ENCODE results near the gene TIGD1. TPM values are rescaled to one million over a fixed set of nuclear protein-coding genes. Genes with fewer than 3 reads are reported as not detected.

The TIGD1 gene
- total RNA-seq, 4 donors from 2014 or later, result 1.2 to 7.1 (median 3.2) TPM

DNA sequence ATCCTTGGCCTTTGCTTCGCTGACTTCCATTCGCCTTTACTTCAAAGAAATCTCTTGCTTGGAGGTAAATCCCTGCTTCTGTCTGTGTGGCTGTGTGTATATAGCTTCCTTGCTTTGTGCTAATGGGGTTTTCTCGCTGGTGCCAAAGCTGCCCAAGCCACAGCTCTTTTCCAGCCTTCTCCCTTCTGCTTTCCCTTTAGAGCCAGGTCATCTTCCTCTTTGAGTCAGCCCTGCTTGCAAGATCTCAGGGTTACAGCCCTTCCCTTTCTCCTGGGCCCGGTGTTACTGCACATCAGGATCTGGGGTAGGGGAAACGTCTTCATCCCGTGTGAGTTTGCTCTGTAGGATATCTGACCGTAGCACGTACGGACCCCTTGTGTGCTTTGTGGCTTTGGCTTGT lies 19.2 kb upstream of the TIGD1 start:
- TF ChIP-seq POLR2A (IDR thresholded peaks at IDR 0.05), result no peak
- H3K4me3 ChIP-seq, result no peak overlapping the region
- H3K9me3 ChIP-seq, result no peaks in the 10 kb centered on the region
- intact Hi-C loops (cut with DNase I), result no loop called here
- no peak overlapping the region for H3K27ac ChIP-seq
- H3K4me1 ChIP-seq, result peaks cover 0 to 18% (median 3%) of the 10 kb centered on the region in 3 donors
- no peaks in the 10 kb centered on the region for H3K27me3 ChIP-seq
- no peak for DNase-seq
- H3K36me3 ChIP-seq, result peaks cover 22 to 100% (median 41%) of the 10 kb centered on the region in 3 donors
- 93 to 94% methylated on average over 9 of the region's 9 CpGs for WGBS, 2 donors

GRCh38 chr2:232568161-232568560 lies 17.8 kb upstream of the TIGD1 start:
- Histone ChIP-seq H3K9me3 (no peaks in the 10 kb centered on the region), H3K27ac (peak overlapping the region in 3 of 4 donors; percentile 4 to 42 (median 19)), H3K4me3 (no peak overlapping the region), H3K27me3 (no peaks in the 10 kb centered on the region), H3K4me1 (peaks cover 0 to 18% (median 3%) of the 10 kb centered on the region in 3 donors), H3K36me3 (peaks cover 22 to 100% (median 32%) of the 10 kb centered on the region in 3 donors)
- DNase-seq, result no peak
- intact Hi-C loops (cut with DNase I), result no loop called here
- 34 to 40% methylated on average over 5 of the region's 5 CpGs for WGBS, 2 donors
- TF ChIP-seq, protein P1, sequence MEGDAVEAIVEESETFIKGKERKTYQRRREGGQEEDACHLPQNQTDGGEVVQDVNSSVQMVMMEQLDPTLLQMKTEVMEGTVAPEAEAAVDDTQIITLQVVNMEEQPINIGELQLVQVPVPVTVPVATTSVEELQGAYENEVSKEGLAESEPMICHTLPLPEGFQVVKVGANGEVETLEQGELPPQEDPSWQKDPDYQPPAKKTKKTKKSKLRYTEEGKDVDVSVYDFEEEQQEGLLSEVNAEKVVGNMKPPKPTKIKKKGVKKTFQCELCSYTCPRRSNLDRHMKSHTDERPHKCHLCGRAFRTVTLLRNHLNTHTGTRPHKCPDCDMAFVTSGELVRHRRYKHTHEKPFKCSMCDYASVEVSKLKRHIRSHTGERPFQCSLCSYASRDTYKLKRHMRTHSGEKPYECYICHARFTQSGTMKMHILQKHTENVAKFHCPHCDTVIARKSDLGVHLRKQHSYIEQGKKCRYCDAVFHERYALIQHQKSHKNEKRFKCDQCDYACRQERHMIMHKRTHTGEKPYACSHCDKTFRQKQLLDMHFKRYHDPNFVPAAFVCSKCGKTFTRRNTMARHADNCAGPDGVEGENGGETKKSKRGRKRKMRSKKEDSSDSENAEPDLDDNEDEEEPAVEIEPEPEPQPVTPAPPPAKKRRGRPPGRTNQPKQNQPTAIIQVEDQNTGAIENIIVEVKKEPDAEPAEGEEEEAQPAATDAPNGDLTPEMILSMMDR (IDR thresholded peaks at IDR 0.05), result no peak
- no peak for TF ChIP-seq POLR2A (IDR thresholded peaks at IDR 0.05)

GRCh38 chr2:232567721-232568120 lies 17.4 kb upstream of the TIGD1 start:
- DNase-seq, result no peak
- Histone ChIP-seq H3K27ac (peak overlapping the region in 3 of 4 donors; percentile 4 to 42 (median 19)), H3K27me3 (no peaks in the 10 kb centered on the region), H3K4me3 (no peak overlapping the region), H3K36me3 (peaks cover 22 to 100% (median 32%) of the 10 kb centered on the region in 3 donors), H3K4me1 (peaks cover 0 to 18% (median 3%) of the 10 kb centered on the region in 3 donors), H3K9me3 (no peaks in the 10 kb centered on the region)
- no peak for TF ChIP-seq POLR2A (IDR thresholded peaks at IDR 0.05)
- TF ChIP-seq, protein P1 (IDR thresholded peaks at IDR 0.05), result no peak
- intact Hi-C loops (cut with DNase I), result no loop called here

GRCh38 chr2:232563580-232563979 lies 13.2 kb upstream of the TIGD1 start:
- H3K36me3 ChIP-seq, result peaks cover 15 to 98% (median 38%) of the 10 kb centered on the region in 3 donors
- intact Hi-C loops (cut with DNase I), result no loop called here
- H3K27me3 ChIP-seq, result no peaks in the 10 kb centered on the region
- DNase-seq, result no peak
- WGBS, 2 donors, result 33 to 69% methylated on average over 3 of the region's 3 CpGs
- H3K4me3 ChIP-seq, result no peak overlapping the region
- TF ChIP-seq POLR2A (IDR thresholded peaks at IDR 0.05), result no peak
- TF ChIP-seq, protein P1 (IDR thresholded peaks at IDR 0.05), result no peak
- peaks cover 0 to 17% (median 3%) of the 10 kb centered on the region in 3 donors for H3K4me1 ChIP-seq
- H3K9me3 ChIP-seq, result no peaks in the 10 kb centered on the region
- no peak overlapping the region for H3K27ac ChIP-seq

DNA sequence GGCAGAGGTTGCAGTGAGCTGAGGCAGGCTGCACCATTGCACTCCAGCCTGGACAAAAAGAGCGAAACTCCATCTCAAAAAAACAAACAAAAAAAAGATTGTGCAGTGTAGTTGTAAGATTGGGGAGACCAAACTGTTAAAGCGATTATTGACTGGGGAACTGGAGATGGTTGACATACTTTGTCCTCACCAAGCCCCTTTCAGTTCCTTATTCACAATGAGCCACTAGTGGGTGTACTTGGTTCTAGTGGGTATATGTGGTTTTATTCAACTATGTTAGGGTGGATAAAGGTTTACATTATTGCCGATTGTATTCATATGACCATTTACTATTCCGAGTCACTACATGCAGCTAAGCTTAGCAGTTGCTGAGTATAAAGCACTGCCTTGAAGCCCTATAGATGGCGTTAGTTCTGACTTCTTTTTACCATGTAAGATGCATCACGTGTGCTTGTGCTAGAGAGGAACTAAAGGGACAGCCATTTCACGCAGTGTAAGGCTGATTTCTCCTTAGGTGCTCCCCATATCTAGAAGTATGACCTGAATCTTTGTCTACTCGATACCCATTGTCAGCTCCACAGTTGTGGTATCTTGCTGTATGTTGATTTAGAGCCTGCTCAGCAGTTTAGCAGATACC lies 12.3 kb upstream of the TIGD1 start:
- WGBS, 2 donors, result 77 to 90% methylated on average over 8 of the region's 8 CpGs
- no peak for DNase-seq
- intact Hi-C loops (cut with DNase I), result no loop called here

More for the DNA sequence above, 12.3 kb upstream of the TIGD1 start:
- Histone ChIP-seq H3K27ac (no peak overlapping the region), H3K36me3 (peaks cover 11 to 98% (median 39%) of the 10 kb centered on the region in 3 donors), H3K9me3 (no peaks in the 10 kb centered on the region), H3K4me3 (no peak overlapping the region), H3K27me3 (no peaks in the 10 kb centered on the region), H3K4me1 (peaks cover 0 to 8% (median 0%) of the 10 kb centered on the region in 3 donors)
- TF ChIP-seq, protein P1 (IDR thresholded peaks at IDR 0.05), result no peak
- no peak for TF ChIP-seq POLR2A (IDR thresholded peaks at IDR 0.05)

Data from esophagus squamous epithelium (tissue), 5 donors.